Effector CD4-positive, alpha-beta T cell (primary cell): ENCODE results near the gene PFN3.
"Not testable (repeated sequence)": the region's sequence is repeated elsewhere in the genome, so short reads cannot be mapped to it uniquely, and the experiment has no call there.

Source experiments
- DNase-seq: peaks from one replicate; pipeline ENCODE4 v3.0.0-alpha.2; 2020

The PFN3 gene

GRCh38 chr5:177423671-177424070, 23.2 kb upstream of the PFN3 start:
- no peak for DNase-seq

- no peak for DNase-seq
Measured at GRCh38 chr5:177421062-177421798, 20.8 kb upstream of the PFN3 start.

GRCh38 chr5:177420472-177420871, 20.0 kb upstream of the PFN3 start:
- DNase-seq, result not testable (repeated sequence)

GRCh38 chr5:177419046-177419445, 18.6 kb upstream of the PFN3 start:
- DNase-seq, result no peak

- DNase-seq, result not testable (repeated sequence)
Measured at GRCh38 chr5:177417081-177417480, 16.6 kb upstream of the PFN3 start.

GRCh38 chr5:177414481-177414880, 14.0 kb upstream of the PFN3 start:
- no peak for DNase-seq

GRCh38 chr5:177412603-177413233, 12.3 kb upstream of the PFN3 start:
- DNase-seq, result no peak

- no peak for DNase-seq
Measured at GRCh38 chr5:177410575-177410974, 10.1 kb upstream of the PFN3 start.

GRCh38 chr5:177409043-177409801, 8.8 kb upstream of the PFN3 start, which contains the start of gene F12:
F12 (minus strand) TSS chr5:177409564; CDS start chr5:177409527, 37 bp downstream.
- no peak for DNase-seq

- no peak for DNase-seq
Measured at GRCh38 chr5:177405805-177406204, 5.3 kb upstream of the PFN3 start.

- DNase-seq, result no peak
Measured at GRCh38 chr5:177405312-177405711, 4.9 kb upstream of the PFN3 start.

GRCh38 chr5:177404641-177405179, 4.2 kb upstream of the PFN3 start:
- no peak for DNase-seq

- peak; percentile 77 for DNase-seq
Measured at GRCh38 chr5:177403792-177404640, 3.6 kb upstream of the PFN3 start.

GRCh38 chr5:177403102-177403791, 2.8 kb upstream of the PFN3 start:
- DNase-seq, result peak; percentile 45

- DNase-seq, result peak; percentile 43
Measured at GRCh38 chr5:177402271-177403043, 2.0 kb upstream of the PFN3 start.

GRCh38 chr5:177397875-177398390, 2.5 kb downstream of the PFN3 start:
- DNase-seq, result no peak

GRCh38 chr5:177396807-177397206, 3.7 kb downstream of the PFN3 start:
- no peak for DNase-seq

- no peak for DNase-seq
Measured at GRCh38 chr5:177396078-177396477, 4.4 kb downstream of the PFN3 start.

- no peak for DNase-seq
Measured at GRCh38 chr5:177393990-177394389, 6.5 kb downstream of the PFN3 start.

- DNase-seq, result no peak
Measured at GRCh38 chr5:177393206-177393765, 7.2 kb downstream of the PFN3 start.
